ENCODE data around the gene FZD8. TPM values are rescaled to one million over a fixed set of nuclear protein-coding genes. Genes with fewer than 3 reads are reported as not detected.

The FZD8 gene
- total RNA-seq, 4 donors from 2014 or later, result 9.2 to 16.5 (median 10.4) TPM

DNA sequence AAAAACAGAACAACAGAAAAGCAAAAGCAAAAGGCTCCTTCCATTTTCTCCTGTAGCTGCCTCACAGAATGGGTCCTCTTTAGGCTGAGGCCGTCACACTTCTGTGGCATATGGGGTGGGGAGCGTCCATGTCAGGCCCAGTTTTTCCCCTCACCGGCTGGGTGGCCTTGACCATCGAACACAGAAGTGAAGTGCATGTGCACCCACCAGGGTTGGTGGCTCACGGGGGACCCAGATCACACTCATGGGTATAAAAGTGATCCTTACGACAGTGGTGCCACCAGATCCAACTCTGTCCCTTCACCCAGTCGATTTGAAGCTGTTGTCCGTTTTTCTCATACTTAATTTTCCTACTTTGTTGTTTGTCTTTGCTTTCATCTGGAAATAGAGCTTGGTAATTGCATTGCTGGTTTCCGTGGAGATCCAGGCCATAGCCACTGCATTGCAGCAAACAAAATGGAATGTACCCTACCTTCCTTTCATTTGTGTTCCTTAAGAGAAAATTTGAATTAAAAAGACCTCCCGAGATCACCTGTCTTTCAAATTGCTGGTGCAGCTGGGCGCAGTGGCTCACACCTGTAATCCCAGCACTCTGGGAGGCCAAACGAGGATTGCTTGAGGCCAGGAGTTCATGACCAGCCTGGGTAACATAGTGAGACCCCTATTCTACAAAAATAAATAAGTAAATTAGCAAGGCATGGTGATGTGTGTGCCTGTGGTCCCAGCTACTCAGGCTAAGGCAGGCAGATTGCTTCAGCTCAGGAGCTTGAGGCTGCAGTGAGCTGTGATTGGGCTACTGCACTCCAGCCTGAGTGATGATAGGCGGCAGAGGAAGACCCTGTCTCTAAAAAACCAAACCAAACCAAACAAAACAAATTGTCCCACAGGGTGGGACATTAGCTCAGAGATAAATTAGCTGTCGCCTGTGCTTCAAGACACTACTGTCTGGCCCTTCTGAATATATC, 47.7 kb downstream of the FZD8 start:
- Histone ChIP-seq H3K9me3 (peaks cover 0 to 7% (median 0%) of the 10 kb centered on the region in 4 donors), H3K27ac (no peak overlapping the region), H3K27me3 (no peaks in the 10 kb centered on the region), H3K4me1 (no peaks in the 10 kb centered on the region), H3K36me3 (no peaks in the 10 kb centered on the region), H3K4me3 (no peak overlapping the region)
- DNase-seq (ENCODE audit: low spot score in 2 of 2), result no peak
- WGBS, 2 donors, result 60 to 63% methylated on average over 14 of the region's 14 CpGs
- TF ChIP-seq POLR2A (IDR thresholded peaks at IDR 0.05), result no peak
- TF ChIP-seq EP300 (IDR thresholded peaks at IDR 0.05), result no peak

DNA sequence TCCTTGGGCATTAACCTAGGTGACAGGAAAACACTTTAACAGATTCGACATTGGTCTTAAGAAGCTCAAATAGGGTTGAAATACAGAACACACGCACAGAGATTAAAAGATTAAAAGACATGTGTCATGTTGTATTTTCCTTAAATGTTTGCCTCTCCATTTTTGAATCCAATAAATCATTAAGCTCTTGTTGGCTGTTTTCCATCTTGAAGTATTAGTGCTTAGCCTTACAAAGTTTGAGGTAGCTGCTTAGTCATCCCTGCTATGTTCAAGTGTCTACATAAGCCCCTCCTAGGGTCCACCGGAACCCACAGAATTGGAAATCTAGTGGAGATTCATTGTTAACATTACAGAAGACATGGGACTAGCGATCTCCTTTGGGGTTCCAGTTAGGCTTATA, 49.7 kb downstream of the FZD8 start:
- TF ChIP-seq POLR2A (IDR thresholded peaks at IDR 0.05), result no peak
- Histone ChIP-seq H3K27me3 (no peaks in the 10 kb centered on the region), H3K9me3 (peaks cover 0 to 7% (median 0%) of the 10 kb centered on the region in 4 donors), H3K36me3 (no peaks in the 10 kb centered on the region), H3K4me1 (no peaks in the 10 kb centered on the region), H3K4me3 (no peak overlapping the region), H3K27ac (no peak overlapping the region)
- DNase-seq (ENCODE audit: low spot score in 2 of 2), result no peak
- 92 to 95% methylated on average over 4 of the region's 4 CpGs for WGBS, 2 donors

DNA sequence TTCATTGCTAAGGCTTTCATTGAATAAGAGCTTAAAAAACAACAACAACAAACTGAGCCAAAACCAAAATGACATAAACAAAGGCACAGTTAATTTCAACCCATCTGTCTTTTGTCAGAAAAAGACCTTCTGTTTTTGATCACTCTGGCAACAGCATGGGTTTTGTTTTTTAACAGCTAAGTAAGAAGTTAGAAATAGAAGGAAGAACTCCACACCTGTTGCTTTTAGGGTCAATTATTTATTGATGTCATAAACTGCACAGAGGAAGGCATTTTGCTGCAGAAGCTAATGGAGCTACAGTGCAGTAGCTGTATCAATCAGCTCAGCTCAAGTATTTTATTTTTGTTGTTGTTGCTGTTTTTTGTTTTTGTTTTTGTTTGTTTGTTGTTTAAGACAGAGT, 53.3 kb downstream of the FZD8 start:
- Histone ChIP-seq H3K36me3 (no peaks in the 10 kb centered on the region), H3K4me1 (no peaks in the 10 kb centered on the region), H3K27ac (no peak overlapping the region), H3K4me3 (no peak overlapping the region), H3K9me3 (peaks cover 0 to 7% (median 0%) of the 10 kb centered on the region in 4 donors), H3K27me3 (no peaks in the 10 kb centered on the region)
- no peak for DNase-seq (ENCODE audit: low spot score in 2 of 2)
- TF ChIP-seq POLR2A (IDR thresholded peaks at IDR 0.05) (no peak), EP300 (IDR thresholded peaks at IDR 0.05) (no peak)
- TF ChIP-seq, protein P1, sequence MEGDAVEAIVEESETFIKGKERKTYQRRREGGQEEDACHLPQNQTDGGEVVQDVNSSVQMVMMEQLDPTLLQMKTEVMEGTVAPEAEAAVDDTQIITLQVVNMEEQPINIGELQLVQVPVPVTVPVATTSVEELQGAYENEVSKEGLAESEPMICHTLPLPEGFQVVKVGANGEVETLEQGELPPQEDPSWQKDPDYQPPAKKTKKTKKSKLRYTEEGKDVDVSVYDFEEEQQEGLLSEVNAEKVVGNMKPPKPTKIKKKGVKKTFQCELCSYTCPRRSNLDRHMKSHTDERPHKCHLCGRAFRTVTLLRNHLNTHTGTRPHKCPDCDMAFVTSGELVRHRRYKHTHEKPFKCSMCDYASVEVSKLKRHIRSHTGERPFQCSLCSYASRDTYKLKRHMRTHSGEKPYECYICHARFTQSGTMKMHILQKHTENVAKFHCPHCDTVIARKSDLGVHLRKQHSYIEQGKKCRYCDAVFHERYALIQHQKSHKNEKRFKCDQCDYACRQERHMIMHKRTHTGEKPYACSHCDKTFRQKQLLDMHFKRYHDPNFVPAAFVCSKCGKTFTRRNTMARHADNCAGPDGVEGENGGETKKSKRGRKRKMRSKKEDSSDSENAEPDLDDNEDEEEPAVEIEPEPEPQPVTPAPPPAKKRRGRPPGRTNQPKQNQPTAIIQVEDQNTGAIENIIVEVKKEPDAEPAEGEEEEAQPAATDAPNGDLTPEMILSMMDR (IDR thresholded peaks at IDR 0.05), result no peak

Other genes starting within 250 kb of the FZD8 start
- under 1 TPM in 1 of 4 donors, not detected in 3; 0.20 TPM for gene GJD4, start 37.0 kb downstream of the FZD8 start, total RNA-seq